M059J (cell line): ENCODE results near the gene FAH. TPM values are rescaled to one million over a fixed set of nuclear protein-coding genes. Genes with fewer than 3 reads are reported as not detected.

Experiments used
- DNase-seq: peaks from one replicate; pipeline ENCODE4 v3.0.0-alpha.2; 2012; ENCODE audit warnings: low read depth
- total RNA-seq: library from RNA; depleted of rRNA; stranded (reverse); fragments of >200 nt; shearing (Covaris generic); gene quantifications from 2 replicates; pipeline ENCODE4 v1.2.3, GENCODE V29; 2014

The FAH gene
- total RNA-seq, 1 experiment from 2014 or later: 50.0 TPM

GRCh38 chr15:80173022-80173759 lies 20.4 kb downstream of the FAH start:
- peak; percentile 68 for DNase-seq

GRCh38 chr15:80174017-80174746 lies 21.4 kb downstream of the FAH start:
- peak; percentile 76 for DNase-seq

GRCh38 chr15:80175436-80175835 lies 22.6 kb downstream of the FAH start:
- DNase-seq: no peak

GRCh38 chr15:80176443-80176842 lies 23.6 kb downstream of the FAH start:
- DNase-seq: no peak

GRCh38 chr15:80177156-80177555 lies 24.4 kb downstream of the FAH start:
- no peak for DNase-seq

GRCh38 chr15:80179025-80179759 lies 26.4 kb downstream of the FAH start:
- DNase-seq: peak; percentile 92

GRCh38 chr15:80179935-80180334 lies 27.1 kb downstream of the FAH start:
- no peak for DNase-seq

GRCh38 chr15:80180468-80180867 lies 27.7 kb downstream of the FAH start:
- no peak for DNase-seq

- no peak for DNase-seq
These were observed 28.2 kb downstream of the FAH start for GRCh38 chr15:80180986-80181385.

GRCh38 chr15:80182611-80183261 lies 29.9 kb downstream of the FAH start:
- peak; percentile 41 for DNase-seq

- no peak for DNase-seq
These were observed 30.5 kb downstream of the FAH start for GRCh38 chr15:80183306-80183705.

- no peak for DNase-seq
These were observed 31.1 kb downstream of the FAH start for GRCh38 chr15:80183886-80184285.

- DNase-seq: no peak
These were observed 31.8 kb downstream of the FAH start for GRCh38 chr15:80184554-80184953.

- DNase-seq: no peak
These were observed 32.4 kb downstream of the FAH start for GRCh38 chr15:80185152-80185551.

GRCh38 chr15:80186066-80186465 lies 33.3 kb downstream of the FAH start:
- no peak for DNase-seq

- DNase-seq: no peak
These were observed 33.8 kb downstream of the FAH start for GRCh38 chr15:80186597-80186996.

- DNase-seq: peak; percentile 32
These were observed 35.5 kb downstream of the FAH start for GRCh38 chr15:80188251-80188650.

GRCh38 chr15:80191198-80191597 lies 38.4 kb downstream of the FAH start:
- DNase-seq: no peak

- no peak for DNase-seq
These were observed 39.2 kb downstream of the FAH start for GRCh38 chr15:80191897-80192595.

- DNase-seq: no peak
These were observed 41.4 kb downstream of the FAH start for GRCh38 chr15:80194186-80194585.

- no peak for DNase-seq
These were observed 42.1 kb downstream of the FAH start for GRCh38 chr15:80194914-80195313.
